GM10266 (cell line): Measurements from ENCODE around the gene CGB1.
"Not testable (repeated sequence)": the region's sequence is repeated elsewhere in the genome, so short reads cannot be mapped to it uniquely, and the experiment has no call there.

ENCODE experiments used
- DNase-seq: peaks from one replicate; pipeline ENCODE4 v3.0.0; 2012; ENCODE audit errors: extremely low spot score
- CTCF ChIP-seq: IDR thresholded peaks from 2 replicates; pipeline ENCODE4 v1.5.1; 2012; ENCODE audit warnings: mild to moderate bottlenecking, low read depth; ENCODE audit not compliant: control insufficient read depth, insufficient read depth; ENCODE audit errors: missing control alignments

The CGB1 gene

GRCh38 chr19:49019242-49019932, 17.3 kb downstream of the CGB1 start:
- no peak for TF ChIP-seq CTCF
- peak; percentile 78 for DNase-seq

- not testable (repeated sequence) for DNase-seq
These were observed 18.1 kb downstream of the CGB1 start for GRCh38 chr19:49018388-49019241.

GRCh38 chr19:49017666-49018351, 18.9 kb downstream of the CGB1 start:
- peak; percentile 85 for DNase-seq
- TF ChIP-seq CTCF = peak; percentile 58

- no peak for TF ChIP-seq CTCF
- DNase-seq = no peak
These were observed 19.5 kb downstream of the CGB1 start, which contains the start of gene LHB for GRCh38 chr19:49017041-49017665. LHB (minus strand) TSS chr19:49017091; CDS start chr19:49017081, 10 bp downstream.

- TF ChIP-seq CTCF = no peak
- no peak for DNase-seq
These were observed 20.4 kb downstream of the CGB1 start for GRCh38 chr19:49016067-49016839.

- no peak for DNase-seq
- no peak for TF ChIP-seq CTCF
These were observed 21.8 kb downstream of the CGB1 start for GRCh38 chr19:49014870-49015255.

GRCh38 chr19:49014123-49014869, 22.4 kb downstream of the CGB1 start:
- DNase-seq = no peak
- no peak for TF ChIP-seq CTCF
